ENCODE results near the gene PIP5K1C.
A peak's percentile ranks its signal among the peaks of the same experiment; 100 is the strongest.

PIP5K1C gene

GRCh38 chr19:3673506-3674439 is 26.5 kb downstream of the PIP5K1C start:
- TF ChIP-seq CTCF (IDR thresholded peaks at IDR 0.05; ENCODE audit: low read length, missing control alignments) = no peak
- no peak for DNase-seq (ENCODE audit: low read depth)
- H3K4me3 ChIP-seq (replicated peaks; ENCODE audit: low read depth, low read length) = no peak overlapping the region

- no peak for DNase-seq (ENCODE audit: low read depth)
- no peak for TF ChIP-seq CTCF (IDR thresholded peaks at IDR 0.05; ENCODE audit: low read length, missing control alignments)
- H3K4me3 ChIP-seq (replicated peaks; ENCODE audit: low read depth, low read length) = no peak overlapping the region
Measured at GRCh38 chr19:3672993-3673392, 27.3 kb downstream of the PIP5K1C start.

- H3K4me3 ChIP-seq (replicated peaks; ENCODE audit: low read depth, low read length) = no peak overlapping the region
- DNase-seq (ENCODE audit: low read depth) = no peak
- TF ChIP-seq CTCF (IDR thresholded peaks at IDR 0.05; ENCODE audit: low read length, missing control alignments) = no peak
Measured at GRCh38 chr19:3672575-3672948, 27.7 kb downstream of the PIP5K1C start.

- TF ChIP-seq CTCF (IDR thresholded peaks at IDR 0.05; ENCODE audit: low read length, missing control alignments) = peak; percentile 23
- H3K4me3 ChIP-seq (replicated peaks; ENCODE audit: low read depth, low read length) = no peak overlapping the region
- peak; percentile 45 for DNase-seq (ENCODE audit: low read depth)
Measured at GRCh38 chr19:3671680-3672574, 28.3 kb downstream of the PIP5K1C start.

GRCh38 chr19:3670796-3671679 is 29.2 kb downstream of the PIP5K1C start:
- peak overlapping the region; percentile 31 for H3K4me3 ChIP-seq (replicated peaks; ENCODE audit: low read depth, low read length)
- DNase-seq (ENCODE audit: low read depth) = peak; percentile 89
- TF ChIP-seq CTCF (IDR thresholded peaks at IDR 0.05; ENCODE audit: low read length, missing control alignments) = no peak
